ENCODE measurements around the gene CA10. TPM values are rescaled to one million over a fixed set of nuclear protein-coding genes. Genes with fewer than 3 reads are reported as not detected.

CA10 gene
- total RNA-seq, 1 experiment from 2014 or later = 0.46 TPM

GRCh38 chr17:51846566-51846965 lies 311.9 kb downstream of the CA10 start:
- Histone ChIP-seq H3K56ac (ENCODE audit: insufficient read length, low read depth, low read length) (no peak overlapping the region), H4K20me1 (ENCODE audit: control insufficient read depth, insufficient read depth, insufficient read length) (no peaks in the 10 kb centered on the region), H2BK12ac (ENCODE audit: insufficient read length, low read depth, low read length) (no peak overlapping the region), H3K79me2 (ENCODE audit: insufficient read depth, low read length) (no peaks in the 10 kb centered on the region), H3K79me1 (ENCODE audit: insufficient read depth, low read depth, low read length, poor library complexity, severe bottlenecking) (no peaks in the 10 kb centered on the region), H4K5ac (ENCODE audit: insufficient read length, low read depth, low read length) (no peak overlapping the region), H3K27ac (ENCODE audit: insufficient read length, low read depth, low read length) (no peak overlapping the region), H2BK120ac (ENCODE audit: low read depth, low read length, poor library complexity, severe bottlenecking) (no peak overlapping the region), H3K4ac (ENCODE audit: low read depth, low read length) (no peak overlapping the region), H3K27me3 (ENCODE audit: insufficient read depth, low read length) (no peaks in the 10 kb centered on the region), H3K18ac (ENCODE audit: insufficient read length, low read depth, low read length) (no peak overlapping the region), H4K8ac (replicated peaks; ENCODE audit: insufficient read length, low read depth, low read length) (no peak overlapping the region), H2BK5ac (ENCODE audit: insufficient read length, low read length) (no peak overlapping the region), H3T11ph (ENCODE audit: low read length) (no peak overlapping the region), H3K4me1 (ENCODE audit: insufficient read depth, low read length) (no peaks in the 10 kb centered on the region), H3K23ac (ENCODE audit: insufficient read length, low read depth, low read length) (no peak overlapping the region), H4K91ac (ENCODE audit: insufficient read length, low read depth, low read length) (no peak overlapping the region), H2AK5ac (ENCODE audit: insufficient read length, low read length) (no peak overlapping the region), H3K9me3 (ENCODE audit: control insufficient read depth, low read depth, low read length) (no peaks in the 10 kb centered on the region), H3K4me2 (ENCODE audit: insufficient read depth, insufficient read length, low read length) (no peak overlapping the region), H2AFZ (ENCODE audit: low read length) (no peak overlapping the region), H2BK20ac (ENCODE audit: low read depth, low read length, poor library complexity, severe bottlenecking) (no peak overlapping the region), H2BK15ac (ENCODE audit: low read depth, low read length) (no peak overlapping the region), H3K14ac (ENCODE audit: insufficient read depth, low read length) (no peak overlapping the region), H3K23me2 (ENCODE audit: insufficient read length, low read depth, low read length, poor library complexity, severe bottlenecking) (no peaks in the 10 kb centered on the region), H3K9ac (ENCODE audit: extremely low read depth, insufficient read length, low read length) (no peak overlapping the region)
- Mint-ChIP-seq H3K4me1 (no peaks in the 10 kb centered on the region), H3K27me3 (ENCODE audit: low read depth) (peaks cover 2% of the 10 kb centered on the region; the same call in 1 of the 2 replicates), H3K27ac (no peak overlapping the region), H3K36me3 (ENCODE audit: insufficient read depth in 1 of 3, low read depth in 3 of 3) (no peaks in the 10 kb centered on the region), H3K9me3 (no peaks in the 10 kb centered on the region), H3K4me3 (no peak overlapping the region)
- TF ChIP-seq, protein P1, sequence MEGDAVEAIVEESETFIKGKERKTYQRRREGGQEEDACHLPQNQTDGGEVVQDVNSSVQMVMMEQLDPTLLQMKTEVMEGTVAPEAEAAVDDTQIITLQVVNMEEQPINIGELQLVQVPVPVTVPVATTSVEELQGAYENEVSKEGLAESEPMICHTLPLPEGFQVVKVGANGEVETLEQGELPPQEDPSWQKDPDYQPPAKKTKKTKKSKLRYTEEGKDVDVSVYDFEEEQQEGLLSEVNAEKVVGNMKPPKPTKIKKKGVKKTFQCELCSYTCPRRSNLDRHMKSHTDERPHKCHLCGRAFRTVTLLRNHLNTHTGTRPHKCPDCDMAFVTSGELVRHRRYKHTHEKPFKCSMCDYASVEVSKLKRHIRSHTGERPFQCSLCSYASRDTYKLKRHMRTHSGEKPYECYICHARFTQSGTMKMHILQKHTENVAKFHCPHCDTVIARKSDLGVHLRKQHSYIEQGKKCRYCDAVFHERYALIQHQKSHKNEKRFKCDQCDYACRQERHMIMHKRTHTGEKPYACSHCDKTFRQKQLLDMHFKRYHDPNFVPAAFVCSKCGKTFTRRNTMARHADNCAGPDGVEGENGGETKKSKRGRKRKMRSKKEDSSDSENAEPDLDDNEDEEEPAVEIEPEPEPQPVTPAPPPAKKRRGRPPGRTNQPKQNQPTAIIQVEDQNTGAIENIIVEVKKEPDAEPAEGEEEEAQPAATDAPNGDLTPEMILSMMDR (conservative IDR thresholded peaks at IDR 0.05) = no peak
- WGBS (ENCODE audit: extremely low coverage, insufficient read length, low lambda C conversion rate) = no CpG with 5 or more reads among the region's 4 CpGs
- no peak for DNase-seq

Data from H9 (cell line).